HepG2 (cell line): ENCODE data around the gene PIK3C2B. TPM values are rescaled to one million over a fixed set of nuclear protein-coding genes. Genes with fewer than 3 reads are reported as not detected.

Source experiments
- FOSL2 ChIP-seq: sonication (generic); formaldehyde crosslinking; IDR thresholded peaks from 2 replicates; pipeline ENCODE4 v1.4.0; 2020; ENCODE audit warnings: missing genetic modification reagents
- SKI ChIP-seq: fragments of 450-650 bp; IDR thresholded peaks from one replicate; pipeline ENCODE4 v1.6.1; 2018; ENCODE audit warnings: mild to moderate bottlenecking; ENCODE audit not compliant: partially characterized antibody
- YEATS4 ChIP-seq: sonication (generic); formaldehyde crosslinking; IDR thresholded peaks from 2 replicates; pipeline ENCODE4 v1.4.0; 2020; ENCODE audit warnings: missing genetic modification reagents, borderline replicate concordance
- YY1 ChIP-seq: IDR thresholded peaks from 2 replicates; pipeline ENCODE4 v1.6.1; 2011; ENCODE audit warnings: low read length, low read depth, moderate library complexity, mild to moderate bottlenecking; ENCODE audit not compliant: insufficient read depth, insufficient replicate concordance
- ZBTB43 ChIP-seq: sonication (generic); formaldehyde crosslinking; conservative IDR thresholded peaks from 2 replicates; pipeline ENCODE4 v1.4.0; 2020; ENCODE audit warnings: missing genetic modification reagents
- ZNF687 ChIP-seq: sonication (generic); formaldehyde crosslinking; IDR thresholded peaks from 2 replicates; pipeline ENCODE4 v1.5.1; 2020; ENCODE audit warnings: mild to moderate bottlenecking, missing genetic modification reagents, moderate library complexity
- polyA plus RNA-seq, 8 experiments: library from polyadenylated mRNA; depleted of rRNA in 3 of 8; stranded (reverse) in 7 of 8; unstranded in 1 of 8; fragments of >200 nt; fragmentation: Illumina TruSeq in 4 of 8; extraction: Trizol in 4 of 8; gene quantifications; 2 replicates each; pipeline versions ENCODE4 v1.2.1 to v1.2.3, GENCODE V29; 2011 to 2016; ENCODE audit warnings: low read depth in 4 of 8, missing spikeins in 1 of 8, mixed read lengths in 1 of 8; ENCODE audit not compliant: insufficient read depth in 1 of 8
- total RNA-seq, 5 experiments: library from RNA; depleted of rRNA; stranded (reverse); fragments of >200 nt; fragmentation: Illumina TruSeq; extraction: Trizol; gene quantifications; 2 replicates each; pipeline ENCODE4 v1.2.3, GENCODE V29; 2016; ENCODE audit warnings: low read depth in 1 of 5

Gene PIK3C2B
- total and polyA plus RNA-seq, 2 of the 13 experiments (the other 11 are each of a cell fraction or from before 2014, with no cell fraction given): 3.4 to 4.5 TPM

- no peak for TF ChIP-seq ZNF687 (CRISPR knock-in tag)
- no peak for TF ChIP-seq FOSL2
- no peak for TF ChIP-seq YY1
- TF ChIP-seq YEATS4 (CRISPR knock-in tag): no peak
- TF ChIP-seq ZBTB43 (CRISPR knock-in tag): no peak
- no peak for TF ChIP-seq SKI
Measured at GRCh38 chr1:204449678-204450280, 44.8 kb downstream of the PIK3C2B start (continued).
